HG03045 (cell line): ENCODE results near the gene PSTPIP1.
A peak's percentile ranks its signal among the peaks of the same experiment; 100 is the strongest.

Source experiments
- ATAC-seq: cut with Tn5 transposase; IDR thresholded peaks from one replicate; pipeline ENCODE4 v1.9.1; 2021; ENCODE audit warnings: mild to moderate bottlenecking, moderate library complexity; ENCODE audit not compliant: unreplicated experiment

Gene PSTPIP1

DNA sequence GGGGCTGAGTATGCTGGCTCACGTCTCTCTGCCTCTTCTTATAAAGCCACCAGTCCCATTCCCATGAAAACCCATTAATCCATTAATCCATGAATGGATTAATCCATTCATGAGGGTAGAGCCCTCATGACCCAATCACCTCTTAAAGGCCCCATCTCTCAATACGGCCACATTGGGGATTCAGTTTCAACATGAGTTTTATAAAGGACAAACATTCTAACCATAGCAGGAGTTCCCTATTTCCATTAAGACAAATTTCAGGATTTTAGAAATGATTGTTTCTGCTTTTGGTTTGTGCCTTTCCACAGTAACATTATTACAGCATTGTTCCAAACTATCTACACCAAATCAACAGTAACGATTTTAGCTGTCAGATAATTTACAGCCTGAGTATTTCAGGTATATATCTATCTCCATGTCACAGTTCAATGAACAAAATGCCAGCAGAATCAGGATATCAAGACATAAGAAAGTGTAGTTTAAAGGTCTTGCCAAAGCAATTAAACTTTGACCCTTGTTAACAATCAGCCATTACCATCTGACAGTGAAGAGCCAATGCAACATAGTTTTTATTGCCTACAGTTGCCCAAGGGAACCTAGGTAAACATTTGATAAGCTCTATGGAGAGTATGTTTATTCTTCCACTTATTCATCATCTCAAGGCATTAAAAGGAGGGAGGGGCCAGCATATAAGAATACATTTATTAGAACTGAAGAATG, 72.2 kb downstream of the PSTPIP1 start:
- ATAC-seq, result no peak

DNA sequence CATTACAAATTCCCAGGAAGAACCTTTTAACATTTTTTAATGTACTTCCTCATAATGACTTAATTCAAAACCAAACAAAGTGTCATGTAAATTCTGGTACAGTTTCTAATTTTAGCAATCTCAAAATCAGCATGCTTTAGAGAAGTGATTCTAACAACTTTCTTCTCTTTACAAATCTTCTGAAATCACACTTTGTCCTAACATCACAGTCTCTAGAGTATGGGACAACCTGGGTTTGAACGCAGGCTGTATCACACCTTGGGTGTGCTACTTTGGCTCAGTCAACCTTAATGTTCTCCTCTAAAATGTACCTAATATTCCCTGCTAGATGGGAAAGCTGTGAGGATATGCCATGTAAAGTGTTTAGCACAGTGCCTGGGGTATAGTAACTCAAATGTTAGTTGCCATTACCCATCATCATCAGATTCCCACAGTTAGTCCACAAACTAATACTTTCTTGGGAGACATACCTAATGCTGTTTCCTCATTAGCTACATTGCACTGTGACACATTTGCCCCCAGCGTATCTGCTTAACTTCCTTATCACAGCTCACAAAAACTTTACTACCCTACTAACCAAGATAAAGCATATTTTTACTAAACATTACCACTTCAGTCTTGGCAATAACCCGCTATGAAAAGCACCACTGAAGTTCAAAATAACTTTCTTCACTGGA, 72.9 kb downstream of the PSTPIP1 start:
- no peak for ATAC-seq

DNA sequence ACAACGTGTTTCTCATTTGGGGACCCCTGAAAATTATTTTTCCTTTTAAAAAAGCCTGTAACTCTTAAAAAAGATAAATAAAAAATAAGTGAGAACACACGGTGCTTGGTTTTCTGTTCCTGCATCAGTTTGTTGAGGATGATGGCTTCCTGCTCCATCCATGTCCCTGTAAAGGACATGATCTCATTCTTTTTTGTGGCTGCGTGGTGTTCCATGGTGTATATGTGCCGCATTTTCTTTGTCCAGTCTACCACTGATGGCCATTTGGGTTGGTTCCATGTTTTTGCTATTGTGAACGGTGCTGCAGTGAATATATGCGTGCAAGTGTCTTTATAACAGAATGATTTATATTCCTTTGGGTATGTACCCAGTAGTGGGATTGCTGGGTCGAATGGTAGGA, 73.7 kb downstream of the PSTPIP1 start:
- ATAC-seq, result no peak

DNA sequence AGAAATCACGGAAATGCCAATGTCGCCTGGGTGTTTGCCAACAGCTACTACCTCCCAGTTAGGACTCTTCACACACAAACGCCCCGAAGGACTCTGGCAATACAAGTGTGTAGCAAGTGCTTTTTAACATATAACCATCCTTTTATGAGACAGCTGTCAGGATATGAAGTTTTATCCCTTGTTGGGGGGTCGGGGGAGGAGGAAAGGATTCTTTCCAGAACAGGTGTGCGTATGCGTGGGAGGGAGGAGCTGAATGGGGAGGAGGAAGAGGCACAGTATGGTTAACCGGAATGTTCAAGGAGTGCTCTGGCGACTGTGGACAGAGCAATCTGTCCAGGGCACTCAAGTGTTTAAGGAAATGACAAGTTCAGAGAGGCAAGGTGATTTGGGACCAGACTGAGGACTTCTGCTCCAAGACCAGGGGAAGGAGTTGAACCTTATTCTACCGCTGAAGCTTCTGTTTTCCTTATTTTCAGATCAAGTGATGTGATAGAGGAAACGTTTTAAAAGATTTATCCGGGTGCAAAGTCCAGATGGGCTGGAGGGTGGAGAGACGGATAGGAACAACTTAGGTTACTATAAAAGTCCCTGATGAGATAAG, 74.7 kb downstream of the PSTPIP1 start:
- no peak for ATAC-seq

DNA sequence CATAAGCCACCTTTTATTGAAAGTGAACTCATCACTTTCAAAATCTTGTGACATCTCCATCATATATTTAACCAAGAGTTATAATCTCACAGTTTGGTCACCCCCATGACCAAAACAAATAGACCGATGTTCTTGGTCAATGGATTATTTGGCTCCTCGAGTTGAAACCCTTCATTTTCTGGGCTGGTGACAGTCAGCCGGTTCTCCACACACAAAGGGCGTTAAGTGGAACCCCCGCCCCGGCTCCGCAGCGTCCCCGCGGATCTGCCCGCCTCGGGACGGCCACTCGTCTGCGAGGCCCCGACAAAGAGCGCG, 75.2 kb downstream of the PSTPIP1 start:
- ATAC-seq, result no peak

DNA sequence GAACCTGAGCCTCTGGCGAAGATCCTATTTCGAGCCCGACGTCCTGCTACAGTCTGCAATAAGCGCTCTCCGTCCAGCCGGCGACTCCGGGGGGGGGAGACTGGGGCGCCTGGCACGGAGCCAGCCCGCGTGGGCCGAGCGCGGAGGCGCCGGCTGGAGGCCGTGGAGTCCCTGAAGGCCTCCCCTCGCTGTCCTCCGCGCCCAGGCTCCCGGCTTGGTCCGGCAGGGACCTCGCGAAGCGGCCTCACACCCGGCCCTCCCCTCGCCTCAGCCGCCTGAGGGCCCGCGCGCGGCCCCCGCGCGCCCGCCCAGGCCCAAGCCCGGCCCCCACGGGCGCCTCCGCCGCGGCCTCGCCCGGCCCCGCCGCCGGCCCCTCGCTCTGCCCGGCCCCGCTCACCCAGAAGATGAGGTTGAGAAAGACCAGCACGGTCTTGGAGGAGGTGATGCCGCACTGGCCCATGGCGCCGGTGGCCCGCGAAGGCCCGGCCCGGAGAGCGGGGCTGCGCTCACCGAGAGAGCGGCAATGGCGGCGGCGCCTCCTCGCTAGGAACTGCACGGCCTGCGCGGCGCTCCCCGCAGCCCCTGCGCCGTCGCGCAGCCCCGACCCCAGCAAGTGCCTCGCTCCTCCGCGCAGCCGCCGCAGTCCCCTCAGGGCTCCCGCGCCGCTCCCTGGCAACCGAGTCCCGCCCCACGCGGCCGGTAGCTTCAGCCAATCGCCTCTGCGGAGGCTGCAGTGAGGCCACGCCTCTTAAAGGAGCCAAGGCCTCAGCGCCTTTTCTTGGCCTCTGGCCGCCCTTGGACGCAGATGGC, 75.8 kb downstream of the PSTPIP1 start, which contains the start of gene TSPAN3:
Gene TSPAN3 (minus strand): TSS at position 615 of the 810 bp plus-strand sequence. CDS start 155 bp downstream, at position 460.
- peak; percentile 95 for ATAC-seq

DNA sequence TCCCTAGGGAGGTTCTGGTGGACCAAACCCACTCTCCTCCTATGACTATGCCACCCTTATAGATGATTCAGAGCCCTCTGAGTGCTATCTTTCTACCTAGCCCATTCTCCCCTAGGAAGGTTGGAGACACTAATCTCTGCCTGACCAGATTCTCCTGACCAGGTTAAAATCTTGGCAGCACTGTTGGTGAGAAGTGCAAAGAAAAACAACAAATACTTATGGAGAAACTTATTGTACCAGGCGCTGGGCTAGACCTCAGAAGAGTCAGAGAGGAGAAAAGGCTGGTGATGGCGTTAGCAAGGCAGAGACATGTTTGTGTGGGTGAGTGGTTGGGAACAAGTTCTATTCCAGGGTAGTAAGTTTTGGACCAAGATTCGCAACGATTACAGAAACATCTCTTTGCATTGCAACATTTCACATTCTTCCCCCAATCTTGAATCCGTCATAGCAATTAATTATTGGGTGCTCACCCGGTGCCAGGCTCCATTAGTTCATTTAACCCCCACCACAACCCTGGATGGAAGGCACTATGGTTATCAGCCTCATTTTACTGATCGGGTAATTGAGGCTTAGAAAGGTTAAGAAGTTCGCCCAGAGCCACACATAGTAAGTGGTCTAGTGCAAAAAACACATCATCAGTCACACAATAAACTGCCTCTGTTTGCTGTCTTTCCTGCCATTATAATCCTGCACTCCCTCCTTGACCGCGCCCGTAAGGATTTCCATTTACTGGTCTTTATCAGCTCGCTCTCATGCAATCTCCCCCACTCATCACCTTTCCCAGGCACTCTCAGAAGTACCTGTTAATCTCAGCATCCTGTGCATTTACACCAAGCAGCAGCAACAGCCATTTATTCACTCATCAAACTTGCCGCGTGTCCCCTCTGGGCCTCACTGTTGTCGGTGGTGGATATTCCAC, 76.6 kb downstream of the PSTPIP1 start:
- ATAC-seq, result no peak

DNA sequence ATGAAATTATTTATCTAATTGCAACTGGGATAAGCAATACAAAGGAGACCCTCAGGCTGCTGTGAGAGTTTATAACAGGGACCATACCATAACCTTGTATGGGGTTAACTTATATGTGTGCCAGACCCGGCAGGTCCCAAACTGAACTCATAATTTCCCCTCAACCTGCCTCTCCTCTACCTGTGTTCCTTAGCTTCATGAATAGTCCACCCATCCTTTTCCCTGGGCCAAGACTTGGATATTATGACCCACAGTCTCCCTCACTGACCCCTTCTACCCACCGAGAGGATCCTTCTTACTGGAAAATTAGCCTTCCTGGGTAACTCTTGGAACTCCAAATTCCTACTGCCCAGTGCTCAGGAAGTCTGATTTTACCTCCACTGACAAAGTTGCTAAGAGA, 79.4 kb downstream of the PSTPIP1 start:
- no peak for ATAC-seq

DNA sequence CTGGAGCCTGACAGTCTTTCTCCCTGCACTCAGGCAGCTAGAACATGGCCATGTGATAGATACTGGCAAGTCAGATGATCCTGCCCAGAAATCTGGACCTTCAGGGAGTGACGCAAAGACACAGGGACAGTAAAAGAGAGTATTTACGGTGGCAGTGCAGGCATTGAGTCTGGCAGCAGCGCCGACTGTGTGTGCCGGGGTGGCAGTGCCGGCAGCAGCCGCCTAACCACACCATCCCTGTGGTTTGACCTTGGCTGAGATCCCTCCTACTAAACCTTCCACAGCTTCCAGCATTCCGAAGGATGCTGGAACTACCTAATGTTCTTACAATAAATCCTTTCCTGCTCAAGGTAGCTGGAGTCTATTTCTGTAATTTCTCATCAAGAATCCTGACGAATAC, 80.6 kb downstream of the PSTPIP1 start:
- ATAC-seq, result no peak

DNA sequence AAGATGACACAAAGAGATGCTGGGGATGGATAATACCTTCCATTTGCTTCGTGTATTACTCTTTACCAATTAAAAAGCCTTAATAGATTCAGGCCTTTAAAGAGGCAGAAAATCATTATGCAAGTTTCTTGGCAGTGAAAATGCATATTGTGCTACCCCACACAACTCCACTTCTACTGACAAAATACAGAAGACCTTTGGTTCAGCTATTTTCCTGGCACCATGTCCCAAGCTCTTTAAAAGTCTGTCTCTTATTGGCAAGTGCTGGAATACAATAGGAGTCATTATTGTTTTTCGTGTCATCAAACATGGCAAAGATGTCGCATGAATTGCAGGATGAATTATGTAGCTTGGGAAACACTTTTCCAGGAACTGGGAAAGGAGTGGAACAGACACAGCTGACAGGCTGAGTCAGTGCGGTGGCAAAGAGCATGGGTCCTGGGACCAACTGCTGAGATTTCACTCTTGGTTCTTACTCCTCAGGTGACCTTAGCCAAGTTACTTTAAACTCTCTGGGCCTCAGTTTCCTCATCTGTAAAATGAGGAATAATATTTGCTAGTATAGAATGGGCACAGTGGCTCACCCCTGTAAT, 81.5 kb downstream of the PSTPIP1 start:
- no peak for ATAC-seq

DNA sequence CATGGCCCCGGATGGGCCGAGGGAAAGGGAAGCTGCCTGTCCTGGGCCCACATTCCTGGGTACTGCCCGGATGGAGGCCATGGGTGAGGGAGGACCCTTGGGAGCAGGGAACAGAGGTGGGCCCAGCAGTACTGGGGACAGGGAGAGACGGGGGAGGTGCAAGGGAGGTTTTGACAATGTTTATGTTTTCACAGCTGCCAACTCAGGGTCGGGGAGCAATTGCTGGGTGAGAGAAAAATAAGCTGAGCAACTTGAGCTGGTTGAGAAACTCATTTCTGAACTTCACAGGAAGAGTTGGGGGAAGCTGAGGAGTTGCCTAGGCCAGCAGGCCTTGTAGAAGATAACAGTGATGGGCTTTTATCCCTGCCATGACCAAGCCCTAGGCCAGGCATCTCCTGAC, 87.0 kb downstream of the PSTPIP1 start:
- ATAC-seq, result no peak

DNA sequence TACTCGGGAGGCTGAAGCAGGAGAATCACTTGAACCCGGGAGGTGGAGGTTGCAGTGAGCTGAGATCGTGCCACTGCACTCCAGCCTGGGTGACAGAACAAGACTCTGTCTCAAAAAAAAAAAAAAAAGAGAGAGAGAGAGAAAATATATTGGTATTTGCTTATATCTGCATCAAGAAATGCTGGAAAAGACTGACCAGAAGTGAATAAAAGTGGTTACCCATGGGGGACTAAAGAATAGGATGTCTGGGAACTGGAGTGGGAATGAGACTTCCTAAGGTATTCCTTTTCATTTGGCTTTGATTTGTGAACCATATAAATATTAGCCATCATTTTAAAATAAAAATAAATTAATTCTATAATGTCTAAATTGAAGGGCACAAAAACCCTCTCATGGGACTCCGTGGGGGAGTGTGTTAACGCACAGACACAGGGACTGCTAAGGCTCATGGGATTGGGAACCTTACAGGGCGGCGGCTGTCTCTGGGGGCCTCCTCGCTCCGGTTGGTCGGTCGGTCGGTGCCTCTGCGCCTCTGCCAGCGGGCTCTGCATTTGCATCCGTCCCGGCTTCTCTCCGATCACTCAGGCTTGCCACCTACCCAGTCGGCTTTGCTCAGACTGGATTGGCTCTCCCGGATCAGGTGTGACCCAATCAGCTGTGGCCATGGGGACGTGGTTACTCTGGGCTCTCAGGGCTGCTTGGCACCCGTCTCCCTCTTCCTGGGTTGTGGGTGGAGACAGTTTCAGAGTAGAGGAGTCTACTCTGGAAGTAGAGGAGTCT, 88.6 kb downstream of the PSTPIP1 start:
- peak; percentile 78 for ATAC-seq

DNA sequence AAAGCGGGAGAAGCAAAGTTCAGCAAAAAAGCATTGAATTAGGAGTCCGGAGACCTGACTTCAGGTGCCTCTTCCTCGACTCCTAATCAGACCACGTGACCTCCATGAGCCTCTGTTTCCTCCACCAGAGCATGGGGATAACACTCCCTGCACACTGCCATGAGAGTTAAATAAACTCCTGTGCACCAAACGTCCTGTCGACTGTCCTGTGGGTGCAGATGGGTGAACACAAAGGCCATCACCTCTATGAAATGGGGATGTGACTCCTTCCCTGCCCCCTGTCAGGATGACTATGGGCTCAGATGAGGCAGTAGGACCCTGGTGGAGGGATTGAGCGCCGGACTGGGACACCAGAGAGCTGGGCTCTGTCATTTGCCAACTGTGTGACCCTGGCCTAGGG, 89.5 kb downstream of the PSTPIP1 start:
- ATAC-seq, result no peak

DNA sequence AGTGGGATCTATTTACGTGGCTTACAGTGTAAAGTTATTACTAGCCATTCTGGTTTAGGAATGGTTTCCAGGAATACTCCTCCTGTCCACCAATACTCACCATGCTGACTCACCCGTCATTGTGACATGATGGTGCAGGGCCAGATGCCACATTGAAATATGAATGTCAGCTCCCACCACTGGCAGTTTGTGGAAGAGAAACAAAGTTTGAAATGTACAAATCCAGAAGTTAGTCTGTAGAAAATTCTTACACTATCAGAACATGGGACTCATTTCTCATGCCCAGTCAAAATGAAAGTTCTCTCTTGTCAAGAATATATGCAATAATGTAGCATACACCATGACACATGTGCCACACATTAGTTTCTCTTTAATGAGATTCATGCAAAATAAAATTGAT, 90.4 kb downstream of the PSTPIP1 start:
- ATAC-seq, result no peak
